DND-41 (cell line): ENCODE results near the gene AMD1.

ENCODE experiments used
- ATAC-seq: fragments of 200-7000 bp; cut with Tn5 transposase; 3 replicates; pipeline ENCODE4 v1.9.1; 2021; ENCODE audit warnings: low read depth; ENCODE audit not compliant: insufficient read depth
- DNase-seq: peaks from one replicate; pipeline ENCODE4 v3.0.0-alpha.2; 2020
- H2AFZ ChIP-seq: 2 replicates; pipeline ENCODE4 v1.6.0; 2012; ENCODE audit warnings: low read depth, low read length
- H3K27ac ChIP-seq: 2 replicates; pipeline ENCODE4 v1.5.1; 2012; ENCODE audit warnings: low read length, inconsistent platforms
- H3K27me3 ChIP-seq: fragments of 200-600 bp; sonication (generic); 2 replicates; pipeline ENCODE4 v1.6.0; 2012; ENCODE audit warnings: low read length, mild to moderate bottlenecking, inconsistent platforms; ENCODE audit not compliant: insufficient read depth, poor library complexity
- H3K36me3 ChIP-seq: 2 replicates; pipeline ENCODE4 v1.5.1; 2012; ENCODE audit warnings: low read length, inconsistent platforms; ENCODE audit not compliant: insufficient read depth
- H3K4me1 ChIP-seq: 2 replicates; pipeline ENCODE4 v1.5.1; 2012; ENCODE audit warnings: mild to moderate bottlenecking, low read length; ENCODE audit not compliant: insufficient read depth
- H3K4me2 ChIP-seq: 2 replicates; pipeline ENCODE4 v1.6.0; 2012; ENCODE audit warnings: mild to moderate bottlenecking, moderate library complexity, low read length, inconsistent platforms; ENCODE audit not compliant: insufficient read depth
- H3K4me3 ChIP-seq, 2 experiments: fragments of 200-600 bp in 1 of 2; shearing (Covaris generic) in 1 of 2; 2 replicates each; pipeline ENCODE4 v1.5.1; 2012 to 2016; ENCODE audit warnings: inconsistent platforms in 2 of 2, low read length in 2 of 2, mild to moderate bottlenecking in 2 of 2, low read depth in 1 of 2, moderate library complexity in 1 of 2
- H3K79me2 ChIP-seq: 2 replicates; pipeline ENCODE4 v1.6.0; 2012; ENCODE audit warnings: low read length, inconsistent platforms; ENCODE audit not compliant: insufficient read depth
- H3K9ac ChIP-seq: 2 replicates; pipeline ENCODE4 v1.6.0; 2012; ENCODE audit warnings: low read depth, mild to moderate bottlenecking, inconsistent platforms, low read length, moderate library complexity
- H3K9me3 ChIP-seq: 2 replicates; pipeline ENCODE4 v1.5.1; 2012; ENCODE audit warnings: low read length, moderate library complexity, mild to moderate bottlenecking, inconsistent platforms; ENCODE audit not compliant: insufficient read depth, severe bottlenecking
- H4K20me1 ChIP-seq: 2 replicates; pipeline ENCODE4 v1.6.0; 2012; ENCODE audit warnings: low read length; ENCODE audit not compliant: insufficient read depth
- EZH2 ChIP-seq: IDR thresholded peaks from 3 replicates; pipeline ENCODE4 v1.6.1; 2012; ENCODE audit warnings: borderline replicate concordance, low read depth, mild to moderate bottlenecking, moderate library complexity, low read length, inconsistent platforms; ENCODE audit not compliant: severe bottlenecking
- TF ChIP-seq, protein P1 (sequence below): IDR thresholded peaks from 2 replicates; pipeline ENCODE4 v1.5.1; 2012; ENCODE audit warnings: borderline replicate concordance, low read length, moderate library complexity, mild to moderate bottlenecking; ENCODE audit not compliant: poor library complexity, severe bottlenecking; ENCODE audit errors: extremely low read depth

The AMD1 gene

DNA sequence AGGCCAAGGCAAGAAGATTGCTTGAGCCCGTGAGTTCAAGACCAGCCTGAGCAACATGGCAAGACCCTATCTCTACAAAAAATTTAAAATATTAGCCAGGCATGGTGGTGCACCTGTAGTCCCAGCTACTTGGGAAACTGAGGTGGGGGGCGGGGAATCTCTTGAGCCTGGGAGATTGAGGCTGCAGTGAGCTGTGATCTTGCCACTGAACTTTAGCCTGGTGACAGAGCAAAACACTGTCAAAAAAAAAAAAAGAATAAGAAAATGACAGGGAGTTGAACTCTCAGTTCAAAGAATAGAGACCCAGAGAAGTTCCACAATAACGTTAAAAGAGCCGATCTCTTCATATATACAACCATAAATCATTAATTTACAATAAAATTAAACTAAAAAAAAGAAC lies 24.8 kb upstream of the AMD1 start:
- no peak for TF ChIP-seq EZH2
- TF ChIP-seq, protein P1, sequence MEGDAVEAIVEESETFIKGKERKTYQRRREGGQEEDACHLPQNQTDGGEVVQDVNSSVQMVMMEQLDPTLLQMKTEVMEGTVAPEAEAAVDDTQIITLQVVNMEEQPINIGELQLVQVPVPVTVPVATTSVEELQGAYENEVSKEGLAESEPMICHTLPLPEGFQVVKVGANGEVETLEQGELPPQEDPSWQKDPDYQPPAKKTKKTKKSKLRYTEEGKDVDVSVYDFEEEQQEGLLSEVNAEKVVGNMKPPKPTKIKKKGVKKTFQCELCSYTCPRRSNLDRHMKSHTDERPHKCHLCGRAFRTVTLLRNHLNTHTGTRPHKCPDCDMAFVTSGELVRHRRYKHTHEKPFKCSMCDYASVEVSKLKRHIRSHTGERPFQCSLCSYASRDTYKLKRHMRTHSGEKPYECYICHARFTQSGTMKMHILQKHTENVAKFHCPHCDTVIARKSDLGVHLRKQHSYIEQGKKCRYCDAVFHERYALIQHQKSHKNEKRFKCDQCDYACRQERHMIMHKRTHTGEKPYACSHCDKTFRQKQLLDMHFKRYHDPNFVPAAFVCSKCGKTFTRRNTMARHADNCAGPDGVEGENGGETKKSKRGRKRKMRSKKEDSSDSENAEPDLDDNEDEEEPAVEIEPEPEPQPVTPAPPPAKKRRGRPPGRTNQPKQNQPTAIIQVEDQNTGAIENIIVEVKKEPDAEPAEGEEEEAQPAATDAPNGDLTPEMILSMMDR: no peak

GRCh38 chr6:110852773-110853172 lies 21.8 kb upstream of the AMD1 start:
- DNase-seq (no peak), ATAC-seq (no peak)
- no peak overlapping the region for H3K4me2 ChIP-seq

More for the DNA sequence above, 24.8 kb upstream of the AMD1 start:
- H3K27ac ChIP-seq: no peak overlapping the region
- no peak overlapping the region for H2AFZ ChIP-seq
- DNase-seq: no peak
- H3K4me1 ChIP-seq: no peaks in the 10 kb centered on the region
- no peak overlapping the region for H3K4me3 ChIP-seq
- no peaks in the 10 kb centered on the region for H3K27me3 ChIP-seq
- no peak for ATAC-seq
- H3K4me2 ChIP-seq: no peak overlapping the region
- no peaks in the 10 kb centered on the region for H3K9me3 ChIP-seq
- no peaks in the 10 kb centered on the region for H4K20me1 ChIP-seq
- H3K79me2 ChIP-seq: no peaks in the 10 kb centered on the region
- H3K36me3 ChIP-seq: no peaks in the 10 kb centered on the region
- H3K9ac ChIP-seq: no peak overlapping the region

GRCh38 chr6:110853754-110854477 lies 20.7 kb upstream of the AMD1 start:
- TF ChIP-seq, protein P1: no peak
- TF ChIP-seq EZH2: no peak
- no peak for ATAC-seq

More at GRCh38 chr6:110852773-110853172, 21.8 kb upstream of the AMD1 start:
- no peaks in the 10 kb centered on the region for H4K20me1 ChIP-seq
- H3K4me1 ChIP-seq: no peaks in the 10 kb centered on the region
- no peaks in the 10 kb centered on the region for H3K79me2 ChIP-seq
- TF ChIP-seq, protein P1: no peak
- no peak for TF ChIP-seq EZH2
- no peaks in the 10 kb centered on the region for H3K36me3 ChIP-seq
- no peak overlapping the region for H3K9ac ChIP-seq
- H2AFZ ChIP-seq: no peak overlapping the region
- no peaks in the 10 kb centered on the region for H3K9me3 ChIP-seq
- no peak overlapping the region for H3K27ac ChIP-seq
- no peaks in the 10 kb centered on the region for H3K27me3 ChIP-seq
- no peak overlapping the region for H3K4me3 ChIP-seq

More at GRCh38 chr6:110853754-110854477, 20.7 kb upstream of the AMD1 start:
- no peak overlapping the region for H3K27ac ChIP-seq
- H3K9me3 ChIP-seq: no peaks in the 10 kb centered on the region
- no peaks in the 10 kb centered on the region for H3K27me3 ChIP-seq
- H3K79me2 ChIP-seq: no peaks in the 10 kb centered on the region
- H3K4me3 ChIP-seq: no peak overlapping the region
- no peaks in the 10 kb centered on the region for H3K4me1 ChIP-seq
- no peak overlapping the region for H3K9ac ChIP-seq
- H3K36me3 ChIP-seq: no peaks in the 10 kb centered on the region
- no peaks in the 10 kb centered on the region for H4K20me1 ChIP-seq
- H3K4me2 ChIP-seq: no peak overlapping the region
- H2AFZ ChIP-seq: no peak overlapping the region
- no peak for DNase-seq
